Activated T-cell treated with anti-CD3 and anti-CD28 coated beads for 4 hours (primary cell): Measurements from ENCODE around the gene RBFOX2.
"Not testable (repeated sequence)": the region's sequence is repeated elsewhere in the genome, so short reads cannot be mapped to it uniquely, and the experiment has no call there.

Experiments
- DNase-seq: peaks from one replicate; pipeline ENCODE4 v3.0.0-alpha.2; 2020

Gene RBFOX2

GRCh38 chr22:35752863-35753189, 275.8 kb downstream of the RBFOX2 start:
- no peak for DNase-seq

GRCh38 chr22:35752006-35752862, 276.4 kb downstream of the RBFOX2 start:
- DNase-seq: no peak

- no peak for DNase-seq
These were observed 278.8 kb downstream of the RBFOX2 start for GRCh38 chr22:35749808-35750207.

GRCh38 chr22:35746946-35747703, 281.5 kb downstream of the RBFOX2 start:
- no peak for DNase-seq

- DNase-seq: no peak
These were observed 282.4 kb downstream of the RBFOX2 start for GRCh38 chr22:35746248-35746647.

- no peak for DNase-seq
These were observed 285.2 kb downstream of the RBFOX2 start for GRCh38 chr22:35743326-35743860.

- DNase-seq: no peak
These were observed 286.1 kb downstream of the RBFOX2 start for GRCh38 chr22:35742342-35743100.

- DNase-seq: no peak
These were observed 288.0 kb downstream of the RBFOX2 start for GRCh38 chr22:35740616-35741015.

GRCh38 chr22:35739931-35740380, 288.7 kb downstream of the RBFOX2 start:
- no peak for DNase-seq

- DNase-seq: no peak
These were observed 289.3 kb downstream of the RBFOX2 start for GRCh38 chr22:35739076-35739930.

GRCh38 chr22:35737886-35738285, 290.7 kb downstream of the RBFOX2 start:
- not testable (repeated sequence) for DNase-seq

- no peak for DNase-seq
These were observed 291.9 kb downstream of the RBFOX2 start for GRCh38 chr22:35736701-35737100.

GRCh38 chr22:35736166-35736565, 292.5 kb downstream of the RBFOX2 start:
- no peak for DNase-seq

- no peak for DNase-seq
These were observed 293.1 kb downstream of the RBFOX2 start for GRCh38 chr22:35735542-35735941.

- no peak for DNase-seq
These were observed 294.2 kb downstream of the RBFOX2 start for GRCh38 chr22:35734517-35734827.

- no peak for DNase-seq
These were observed 294.7 kb downstream of the RBFOX2 start for GRCh38 chr22:35733791-35734516.

- no peak for DNase-seq
These were observed 295.6 kb downstream of the RBFOX2 start for GRCh38 chr22:35733036-35733435.

GRCh38 chr22:35732116-35732515, 296.5 kb downstream of the RBFOX2 start:
- DNase-seq: no peak

GRCh38 chr22:35731321-35731720, 297.3 kb downstream of the RBFOX2 start:
- DNase-seq: no peak

GRCh38 chr22:35729309-35729698, 299.3 kb downstream of the RBFOX2 start:
- DNase-seq: no peak

GRCh38 chr22:35728639-35729308, 299.9 kb downstream of the RBFOX2 start:
- DNase-seq: no peak
